OCI-LY7 (cell line): Measurements from ENCODE around the gene SEPHS1.

Source experiments
- EZH2phosphoT487 ChIP-seq: fragments of 200-600 bp; sonication (generic); IDR thresholded peaks from 2 replicates; pipeline ENCODE4 v1.6.1; 2018; ENCODE audit warnings: low read depth, borderline replicate concordance, mild to moderate bottlenecking, mixed run types, antibody characterized with exemption, low read length, moderate library complexity, mixed read lengths
- TF ChIP-seq, protein P1 (sequence below): fragments of 200-600 bp; sonication (generic); conservative IDR thresholded peaks from 2 replicates; pipeline ENCODE4 v1.5.1; 2014; ENCODE audit warnings: mild to moderate bottlenecking, antibody characterized with exemption, low read length, moderate library complexity, mixed read lengths

GRCh38 chr10:13271552-13272163, 76.4 kb downstream of the SEPHS1 start:
- TF ChIP-seq, protein P1, sequence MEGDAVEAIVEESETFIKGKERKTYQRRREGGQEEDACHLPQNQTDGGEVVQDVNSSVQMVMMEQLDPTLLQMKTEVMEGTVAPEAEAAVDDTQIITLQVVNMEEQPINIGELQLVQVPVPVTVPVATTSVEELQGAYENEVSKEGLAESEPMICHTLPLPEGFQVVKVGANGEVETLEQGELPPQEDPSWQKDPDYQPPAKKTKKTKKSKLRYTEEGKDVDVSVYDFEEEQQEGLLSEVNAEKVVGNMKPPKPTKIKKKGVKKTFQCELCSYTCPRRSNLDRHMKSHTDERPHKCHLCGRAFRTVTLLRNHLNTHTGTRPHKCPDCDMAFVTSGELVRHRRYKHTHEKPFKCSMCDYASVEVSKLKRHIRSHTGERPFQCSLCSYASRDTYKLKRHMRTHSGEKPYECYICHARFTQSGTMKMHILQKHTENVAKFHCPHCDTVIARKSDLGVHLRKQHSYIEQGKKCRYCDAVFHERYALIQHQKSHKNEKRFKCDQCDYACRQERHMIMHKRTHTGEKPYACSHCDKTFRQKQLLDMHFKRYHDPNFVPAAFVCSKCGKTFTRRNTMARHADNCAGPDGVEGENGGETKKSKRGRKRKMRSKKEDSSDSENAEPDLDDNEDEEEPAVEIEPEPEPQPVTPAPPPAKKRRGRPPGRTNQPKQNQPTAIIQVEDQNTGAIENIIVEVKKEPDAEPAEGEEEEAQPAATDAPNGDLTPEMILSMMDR = peak; percentile 81
- TF ChIP-seq EZH2phosphoT487 = no peak
